MM.1S (cell line): ENCODE measurements around the gene LRRK1.

Experiments
- DNase-seq: peaks from one replicate; pipeline ENCODE4 v3.0.0-alpha.2; 2015
- H2AFZ ChIP-seq: fragments of 300-600 bp; sonication (generic); 2 replicates; pipeline ENCODE4 v1.6.0; 2016; ENCODE audit warnings: antibody characterized with exemption, low read length
- H3F3A ChIP-seq: fragments of 300-600 bp; sonication (generic); 2 replicates; pipeline ENCODE4 v1.6.1; 2016; ENCODE audit warnings: mild to moderate bottlenecking, antibody characterized with exemption, low read length, moderate library complexity, mixed read lengths; ENCODE audit not compliant: insufficient read depth
- H3K27ac ChIP-seq: fragments of 300-600 bp; sonication (generic); 2 replicates; pipeline ENCODE4 v1.5.1; 2016; ENCODE audit warnings: mild to moderate bottlenecking, low read length
- H3K27me3 ChIP-seq: fragments of 300-600 bp; sonication (generic); replicated peaks from 2 replicates; pipeline ENCODE4 v1.6.0; 2016; ENCODE audit warnings: low read length; ENCODE audit not compliant: insufficient read depth
- H3K36me3 ChIP-seq: fragments of 300-600 bp; sonication (generic); replicated peaks from 2 replicates; pipeline ENCODE4 v1.6.1; 2016; ENCODE audit warnings: mild to moderate bottlenecking, low read length, mixed read lengths; ENCODE audit not compliant: insufficient read depth
- H3K4me1 ChIP-seq: fragments of 300-600 bp; sonication (generic); 2 replicates; pipeline ENCODE4 v1.6.1; 2016; ENCODE audit warnings: low read length, mixed read lengths
- H3K4me2 ChIP-seq: fragments of 300-600 bp; sonication (generic); 2 replicates; pipeline ENCODE4 v1.6.0; 2016; ENCODE audit warnings: low read depth, low read length
- H3K4me3 ChIP-seq: fragments of 300-600 bp; sonication (generic); 2 replicates; pipeline ENCODE4 v1.5.1; 2016; ENCODE audit warnings: low read length, mixed read lengths
- H3K79me2 ChIP-seq: fragments of 300-600 bp; sonication (generic); 2 replicates; pipeline ENCODE4 v1.6.1; 2016; ENCODE audit warnings: mixed run types, low read length, mixed read lengths
- H3K9ac ChIP-seq: fragments of 300-600 bp; sonication (generic); 2 replicates; pipeline ENCODE4 v1.6.1; 2016; ENCODE audit warnings: low read length, mixed read lengths
- H3K9me2 ChIP-seq: fragments of 300-600 bp; sonication (generic); replicated peaks from 2 replicates; pipeline ENCODE4 v1.6.1; 2016; ENCODE audit warnings: mild to moderate bottlenecking, low read length, mixed read lengths; ENCODE audit not compliant: insufficient read depth
- H3K9me3 ChIP-seq: fragments of 300-600 bp; sonication (generic); replicated peaks from 2 replicates; pipeline ENCODE4 v1.6.1; 2016; ENCODE audit warnings: mild to moderate bottlenecking, low read length, mixed read lengths; ENCODE audit not compliant: insufficient read depth
- H4K20me1 ChIP-seq: fragments of 300-600 bp; sonication (generic); 2 replicates; pipeline ENCODE4 v1.6.1; 2016; ENCODE audit warnings: mild to moderate bottlenecking, low read length, moderate library complexity, mixed read lengths; ENCODE audit not compliant: insufficient read depth
- EZH2 ChIP-seq: fragments of 300-600 bp; sonication (generic); optimal IDR thresholded peaks from 2 replicates; pipeline ENCODE3; 2017; ENCODE audit warnings: low read depth, mild to moderate bottlenecking, antibody characterized with exemption, low read length, mixed read lengths
- EZH2phosphoT487 ChIP-seq: fragments of 300-600 bp; sonication (generic); IDR thresholded peaks from 2 replicates; pipeline ENCODE4 v1.6.1; 2018; ENCODE audit warnings: antibody characterized with exemption, low read length
- TF ChIP-seq, protein P1 (sequence below): fragments of 300-600 bp; sonication (generic); IDR thresholded peaks from 2 replicates; pipeline ENCODE4 v1.5.1; 2016; ENCODE audit warnings: antibody characterized with exemption, low read length, mixed read lengths

LRRK1 gene

DNA sequence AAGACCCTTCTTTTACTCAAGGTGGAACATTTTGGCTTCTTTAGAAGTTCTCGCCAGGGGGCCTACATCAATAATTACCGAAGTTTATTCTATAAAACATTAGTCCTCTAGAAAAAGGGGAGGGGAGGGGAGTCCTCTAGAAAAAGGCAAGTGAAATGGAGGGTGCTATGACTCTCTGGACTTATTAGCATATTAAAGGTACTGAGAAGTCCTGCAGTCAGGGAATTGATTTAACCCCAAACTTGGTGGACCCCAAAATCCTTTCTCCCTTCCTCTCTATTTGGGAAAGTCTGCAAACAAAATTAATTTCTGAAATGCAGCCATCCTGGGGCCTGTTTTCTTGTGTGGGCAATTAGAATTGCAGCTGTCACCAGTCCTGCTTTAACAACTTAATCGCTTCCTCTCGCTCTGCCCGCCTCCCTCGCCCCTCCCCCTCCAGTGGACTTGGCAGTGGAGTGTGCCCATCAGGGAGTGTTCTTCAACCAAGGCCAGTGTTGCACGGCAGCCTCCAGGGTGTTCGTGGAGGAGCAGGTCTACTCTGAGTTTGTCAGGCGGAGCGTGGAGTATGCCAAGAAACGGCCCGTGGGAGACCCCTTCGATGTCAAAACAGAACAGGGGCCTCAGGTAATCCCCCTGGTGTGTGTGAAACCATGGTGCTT, 18.9 kb upstream of the LRRK1 start:
- no peak for TF ChIP-seq EZH2phosphoT487
- no peaks in the 10 kb centered on the region for H3K79me2 ChIP-seq
- H3K4me3 ChIP-seq = no peak overlapping the region
- no peak overlapping the region for H3K9ac ChIP-seq
- no peaks in the 10 kb centered on the region for H3K27me3 ChIP-seq
- H3K4me1 ChIP-seq = no peaks in the 10 kb centered on the region
- no peak overlapping the region for H3K27ac ChIP-seq
- H3K36me3 ChIP-seq = no peaks in the 10 kb centered on the region
- H3F3A ChIP-seq = no peaks in the 10 kb centered on the region
- H2AFZ ChIP-seq = no peak overlapping the region
- H3K9me2 ChIP-seq = no peaks in the 10 kb centered on the region
- H3K9me3 ChIP-seq = no peaks in the 10 kb centered on the region
- DNase-seq = no peak
- H4K20me1 ChIP-seq = no peaks in the 10 kb centered on the region
- no peak overlapping the region for H3K4me2 ChIP-seq

DNA sequence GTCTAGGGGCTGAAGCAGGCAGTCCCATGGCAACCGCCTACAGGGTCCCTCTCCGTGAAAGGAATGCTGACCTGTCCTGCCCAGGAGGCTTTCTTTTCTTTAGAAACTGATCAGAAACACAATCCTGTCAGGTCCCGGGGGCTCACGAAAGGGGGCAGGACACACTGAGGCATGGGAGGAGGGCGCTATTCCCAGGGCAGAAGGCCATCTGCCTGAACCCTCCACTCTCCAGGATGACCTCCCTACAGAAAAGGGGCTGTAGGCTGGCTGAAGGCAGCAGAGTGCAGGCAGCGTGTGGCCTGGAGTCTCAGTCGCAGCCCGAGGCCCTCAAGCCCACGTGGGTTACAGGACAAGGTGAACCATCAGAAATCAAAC, 18.4 kb upstream of the LRRK1 start:
- Histone ChIP-seq H3K27me3 (no peaks in the 10 kb centered on the region), H3K9ac (no peak overlapping the region), H3K79me2 (no peaks in the 10 kb centered on the region), H3F3A (no peaks in the 10 kb centered on the region), H3K27ac (no peak overlapping the region), H3K4me3 (no peak overlapping the region), H3K4me1 (no peaks in the 10 kb centered on the region), H2AFZ (no peak overlapping the region), H4K20me1 (no peaks in the 10 kb centered on the region), H3K36me3 (no peaks in the 10 kb centered on the region), H3K9me3 (no peaks in the 10 kb centered on the region), H3K4me2 (no peak overlapping the region), H3K9me2 (no peaks in the 10 kb centered on the region)
- TF ChIP-seq, protein P1, sequence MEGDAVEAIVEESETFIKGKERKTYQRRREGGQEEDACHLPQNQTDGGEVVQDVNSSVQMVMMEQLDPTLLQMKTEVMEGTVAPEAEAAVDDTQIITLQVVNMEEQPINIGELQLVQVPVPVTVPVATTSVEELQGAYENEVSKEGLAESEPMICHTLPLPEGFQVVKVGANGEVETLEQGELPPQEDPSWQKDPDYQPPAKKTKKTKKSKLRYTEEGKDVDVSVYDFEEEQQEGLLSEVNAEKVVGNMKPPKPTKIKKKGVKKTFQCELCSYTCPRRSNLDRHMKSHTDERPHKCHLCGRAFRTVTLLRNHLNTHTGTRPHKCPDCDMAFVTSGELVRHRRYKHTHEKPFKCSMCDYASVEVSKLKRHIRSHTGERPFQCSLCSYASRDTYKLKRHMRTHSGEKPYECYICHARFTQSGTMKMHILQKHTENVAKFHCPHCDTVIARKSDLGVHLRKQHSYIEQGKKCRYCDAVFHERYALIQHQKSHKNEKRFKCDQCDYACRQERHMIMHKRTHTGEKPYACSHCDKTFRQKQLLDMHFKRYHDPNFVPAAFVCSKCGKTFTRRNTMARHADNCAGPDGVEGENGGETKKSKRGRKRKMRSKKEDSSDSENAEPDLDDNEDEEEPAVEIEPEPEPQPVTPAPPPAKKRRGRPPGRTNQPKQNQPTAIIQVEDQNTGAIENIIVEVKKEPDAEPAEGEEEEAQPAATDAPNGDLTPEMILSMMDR = no peak
- no peak for TF ChIP-seq EZH2
- no peak for TF ChIP-seq EZH2phosphoT487
- DNase-seq = no peak

DNA sequence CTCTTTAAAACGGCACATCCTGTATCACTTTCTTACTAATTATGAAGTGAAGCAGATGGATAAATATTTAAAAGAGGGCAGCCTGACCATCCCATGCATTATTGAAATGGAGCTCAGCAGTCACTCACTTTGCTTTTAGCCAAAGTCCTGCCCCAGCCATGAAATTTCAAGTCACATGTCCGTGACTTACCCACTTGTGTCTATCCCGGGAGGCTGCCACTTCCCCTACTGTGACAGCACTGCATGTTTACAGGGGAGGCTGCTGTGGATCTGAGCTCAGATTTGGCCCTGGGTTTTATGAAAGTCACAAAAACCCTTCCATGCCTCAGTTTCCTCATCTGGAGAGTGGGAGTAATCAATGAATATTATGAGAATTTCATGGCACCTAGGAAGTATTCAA, 17.9 kb upstream of the LRRK1 start:
- no peaks in the 10 kb centered on the region for H3K9me3 ChIP-seq
- H3K4me1 ChIP-seq = no peaks in the 10 kb centered on the region
- no peak overlapping the region for H3K4me2 ChIP-seq
- no peak for TF ChIP-seq EZH2phosphoT487
- TF ChIP-seq, protein P1 = no peak
- TF ChIP-seq EZH2 = no peak
- no peaks in the 10 kb centered on the region for H3F3A ChIP-seq
- H3K9ac ChIP-seq = no peak overlapping the region
- no peaks in the 10 kb centered on the region for H3K36me3 ChIP-seq
- no peak overlapping the region for H3K4me3 ChIP-seq
- H3K79me2 ChIP-seq = no peaks in the 10 kb centered on the region
- no peak overlapping the region for H3K27ac ChIP-seq
- no peaks in the 10 kb centered on the region for H3K27me3 ChIP-seq
- no peak overlapping the region for H2AFZ ChIP-seq
- no peak for DNase-seq
- H3K9me2 ChIP-seq = no peaks in the 10 kb centered on the region
- no peaks in the 10 kb centered on the region for H4K20me1 ChIP-seq

DNA sequence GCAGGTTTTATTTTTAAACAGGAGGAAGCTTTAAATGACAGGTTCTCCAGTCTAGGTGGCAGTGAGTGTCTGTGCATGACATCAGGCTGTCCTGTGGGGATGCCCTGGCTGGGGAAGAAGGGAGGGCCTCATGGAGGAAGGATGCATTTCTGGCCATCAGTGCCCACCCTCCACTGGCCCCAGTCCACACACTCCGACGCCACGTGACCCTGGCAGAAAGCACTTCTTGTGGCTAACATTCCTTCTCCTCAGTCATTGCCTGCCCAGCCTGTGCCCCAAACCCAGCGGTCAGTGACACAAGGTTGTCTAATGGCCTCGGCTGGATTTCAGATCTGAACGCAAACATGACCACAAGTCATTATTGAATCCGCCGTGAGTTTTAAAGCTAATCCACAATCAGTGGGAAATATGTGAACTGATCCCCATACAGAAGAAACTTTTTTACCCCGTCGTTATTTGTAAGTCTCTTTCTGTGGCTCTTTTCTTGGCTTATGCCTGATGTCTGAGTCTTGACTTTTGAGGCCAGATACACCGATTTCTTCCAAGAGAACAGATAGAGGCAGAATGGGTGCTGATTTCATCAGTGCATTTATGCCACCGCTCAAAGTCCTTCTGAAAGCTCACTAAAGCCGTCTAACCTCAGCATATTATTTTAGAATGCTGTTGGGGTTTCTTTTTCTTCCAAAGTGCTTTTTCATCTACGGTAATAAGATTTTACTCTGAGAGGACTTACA, 17.3 kb upstream of the LRRK1 start:
- H3K79me2 ChIP-seq = no peaks in the 10 kb centered on the region
- no peak overlapping the region for H3K9ac ChIP-seq
- H3K27me3 ChIP-seq = no peaks in the 10 kb centered on the region
- DNase-seq = no peak
- H3F3A ChIP-seq = no peaks in the 10 kb centered on the region
- no peaks in the 10 kb centered on the region for H3K36me3 ChIP-seq
- no peaks in the 10 kb centered on the region for H3K4me1 ChIP-seq
- H3K9me2 ChIP-seq = no peaks in the 10 kb centered on the region
- H2AFZ ChIP-seq = no peak overlapping the region
- no peak overlapping the region for H3K4me3 ChIP-seq
- TF ChIP-seq EZH2phosphoT487 (no peak), EZH2 (no peak)
- TF ChIP-seq, protein P1 = no peak
- H4K20me1 ChIP-seq = no peaks in the 10 kb centered on the region
- no peak overlapping the region for H3K27ac ChIP-seq
- no peak overlapping the region for H3K4me2 ChIP-seq
- no peaks in the 10 kb centered on the region for H3K9me3 ChIP-seq
